Measurements from ENCODE around the gene PLCB1. TPM values are rescaled to one million over a fixed set of nuclear protein-coding genes. Genes with fewer than 3 reads are reported as not detected.

Gene PLCB1
- total and polyA plus RNA-seq, 2 of the 4 experiments (the other 2 are of a cell fraction): 5.6 to 16.1 TPM

- no peak overlapping the region for H2BK20ac ChIP-seq (ENCODE audit: low read depth, low read length)
- DNase-seq (no peak), ATAC-seq (ENCODE audit: low read depth) (no peak)
- no peak overlapping the region for H2BK15ac ChIP-seq (ENCODE audit: low read depth, low read length)
- no TSS peak for BruUV-seq (replicated peaks)
- no peak overlapping the region for H3K14ac ChIP-seq (replicated peaks; ENCODE audit: low read depth, low read length)
- H3K9ac ChIP-seq (ENCODE audit: low read depth, low read length): no peak overlapping the region
- peaks cover 0 to 6% of the 10 kb centered on the region in 2 experiments; a peak in 2 of 4 replicates for H3K79me1 ChIP-seq (ENCODE audit: low read depth in 1 of 2, low read length in 2 of 2)
- H3K27ac ChIP-seq (ENCODE audit: insufficient read depth, low read length): no peak overlapping the region
- H3K9me1 ChIP-seq (ENCODE audit: insufficient read depth, low read length): no peaks in the 10 kb centered on the region; the same call in 1 of the 2 replicates
- H3K4me2 ChIP-seq (ENCODE audit: low read depth, low read length): no peak overlapping the region
- WGBS, 2 experiments (ENCODE audit: extremely low coverage in 2 of 2, insufficient read length in 1 of 2): no CpG with 5 or more reads among the region's 3 CpGs
- CTCF ChIA-PET: interaction anchor here (1.1 kb wide), 1 partner anchor 11 kb away, joined by 3 read pairs; no protein-coding TSS in a partner anchor
- H3K18ac ChIP-seq (ENCODE audit: low read depth, low read length): no peak overlapping the region
- H2AK5ac ChIP-seq (ENCODE audit: low read depth, low read length): no peak overlapping the region
- no peak overlapping the region for H2AFZ ChIP-seq (replicated peaks; ENCODE audit: low read length, poor library complexity)
- no peak for TF ChIP-seq MXI1 (IDR thresholded peaks at IDR 0.05; ENCODE audit: borderline replicate concordance, low read depth, low read length)
- no peak for TF ChIP-seq USF2 (IDR thresholded peaks at IDR 0.05; ENCODE audit: low read depth, low read length)
- no peak for TF ChIP-seq SMC3 (IDR thresholded peaks at IDR 0.05; ENCODE audit: low read depth, low read length)
- no peak for TF ChIP-seq RCOR1 (IDR thresholded peaks at IDR 0.05; ENCODE audit: insufficient replicate concordance, low read length)
- no peak for TF ChIP-seq NFE2L2 (IDR thresholded peaks at IDR 0.05; ENCODE audit: low read depth, low read length)
- TF ChIP-seq, protein P1, sequence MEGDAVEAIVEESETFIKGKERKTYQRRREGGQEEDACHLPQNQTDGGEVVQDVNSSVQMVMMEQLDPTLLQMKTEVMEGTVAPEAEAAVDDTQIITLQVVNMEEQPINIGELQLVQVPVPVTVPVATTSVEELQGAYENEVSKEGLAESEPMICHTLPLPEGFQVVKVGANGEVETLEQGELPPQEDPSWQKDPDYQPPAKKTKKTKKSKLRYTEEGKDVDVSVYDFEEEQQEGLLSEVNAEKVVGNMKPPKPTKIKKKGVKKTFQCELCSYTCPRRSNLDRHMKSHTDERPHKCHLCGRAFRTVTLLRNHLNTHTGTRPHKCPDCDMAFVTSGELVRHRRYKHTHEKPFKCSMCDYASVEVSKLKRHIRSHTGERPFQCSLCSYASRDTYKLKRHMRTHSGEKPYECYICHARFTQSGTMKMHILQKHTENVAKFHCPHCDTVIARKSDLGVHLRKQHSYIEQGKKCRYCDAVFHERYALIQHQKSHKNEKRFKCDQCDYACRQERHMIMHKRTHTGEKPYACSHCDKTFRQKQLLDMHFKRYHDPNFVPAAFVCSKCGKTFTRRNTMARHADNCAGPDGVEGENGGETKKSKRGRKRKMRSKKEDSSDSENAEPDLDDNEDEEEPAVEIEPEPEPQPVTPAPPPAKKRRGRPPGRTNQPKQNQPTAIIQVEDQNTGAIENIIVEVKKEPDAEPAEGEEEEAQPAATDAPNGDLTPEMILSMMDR (conservative IDR thresholded peaks at IDR 0.05; ENCODE audit: low read depth, low read length): no peak
- TF ChIP-seq POLR2A (IDR thresholded peaks at IDR 0.05; ENCODE audit: low read depth, low read length): no peak
- no peak for TF ChIP-seq MAFK (IDR thresholded peaks at IDR 0.05; ENCODE audit: low read depth, low read length)
- TF ChIP-seq CEBPB (IDR thresholded peaks at IDR 0.05; ENCODE audit: low read depth, low read length): no peak
- TF ChIP-seq MAZ (IDR thresholded peaks at IDR 0.05; ENCODE audit: borderline replicate concordance, low read depth, low read length): no peak
- TF ChIP-seq, protein P2, sequence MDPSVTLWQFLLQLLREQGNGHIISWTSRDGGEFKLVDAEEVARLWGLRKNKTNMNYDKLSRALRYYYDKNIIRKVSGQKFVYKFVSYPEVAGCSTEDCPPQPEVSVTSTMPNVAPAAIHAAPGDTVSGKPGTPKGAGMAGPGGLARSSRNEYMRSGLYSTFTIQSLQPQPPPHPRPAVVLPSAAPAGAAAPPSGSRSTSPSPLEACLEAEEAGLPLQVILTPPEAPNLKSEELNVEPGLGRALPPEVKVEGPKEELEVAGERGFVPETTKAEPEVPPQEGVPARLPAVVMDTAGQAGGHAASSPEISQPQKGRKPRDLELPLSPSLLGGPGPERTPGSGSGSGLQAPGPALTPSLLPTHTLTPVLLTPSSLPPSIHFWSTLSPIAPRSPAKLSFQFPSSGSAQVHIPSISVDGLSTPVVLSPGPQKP (IDR thresholded peaks at IDR 0.05; ENCODE audit: borderline replicate concordance, low read depth, low read length): no peak
- TF ChIP-seq CHD1 (IDR thresholded peaks at IDR 0.05; ENCODE audit: low read depth, low read length): no peak
- TF ChIP-seq RAD21 (IDR thresholded peaks at IDR 0.05; ENCODE audit: low read length): no peak
- dilution Hi-C loops (cut with HindIII; ENCODE audit: low sequenced_read_pairs, unreplicated experiment) (no loop called here), intact Hi-C loops (cut with micrococcal nuclease) (loop anchor here (2.0 kb wide), 1 partner anchor 171 kb away; the partner anchor contains the start of gene PLCB1), in situ Hi-C loops (cut with MboI; ENCODE audit: low sequenced_read_pairs) (no loop called here)
- H3K9me3 ChIP-seq (ENCODE audit: control insufficient read depth, insufficient read depth, low read length): no peaks in the 10 kb centered on the region
- H3K4me3 ChIP-seq (ENCODE audit: insufficient read depth, low read depth, low read length): no peak overlapping the region
- POLR2A ChIA-PET (ENCODE audit: unreplicated experiment): no interaction called here
- no peak overlapping the region for H3K23ac ChIP-seq (ENCODE audit: low read depth, low read length)
- H3K4me1 ChIP-seq (ENCODE audit: control insufficient read depth, insufficient read depth, low read length): peaks cover 2% of the 10 kb centered on the region; the same call in 1 of the 2 replicates
- H2BK120ac ChIP-seq (ENCODE audit: low read depth, low read length): no peak overlapping the region
- H4K91ac ChIP-seq (ENCODE audit: insufficient read depth, low read depth, low read length): no peak overlapping the region
- H2AK9ac ChIP-seq (replicated peaks; ENCODE audit: low read depth, low read length, poor library complexity): no peak overlapping the region
- no peaks in the 10 kb centered on the region for H4K20me1 ChIP-seq (ENCODE audit: insufficient read depth, low read length)
- no peak overlapping the region for H2BK5ac ChIP-seq (ENCODE audit: low read depth, low read length, poor library complexity, severe bottlenecking)
- H3K27me3 ChIP-seq (ENCODE audit: control insufficient read depth, insufficient read depth, low read length): no peaks in the 10 kb centered on the region
- no peak overlapping the region for H3K56ac ChIP-seq (ENCODE audit: extremely low read depth, insufficient read depth, low read length)
- H4K8ac ChIP-seq (ENCODE audit: low read depth in 2 of 2, low read length in 2 of 2): no peak overlapping the region
- H3K36me3 ChIP-seq (ENCODE audit: control insufficient read depth, insufficient read depth, low read length): no peaks in the 10 kb centered on the region
- H4K5ac ChIP-seq (ENCODE audit: low read depth, low read length): no peak overlapping the region
- H3K4ac ChIP-seq (ENCODE audit: low read depth, low read length): no peak overlapping the region
These were observed 171.6 kb downstream of the PLCB1 start for GRCh38 chr20:8303651-8304050.
